CD14-positive monocyte (primary cell): Measurements from ENCODE around the gene RILPL1. TPM values are rescaled to one million over a fixed set of nuclear protein-coding genes. Genes with fewer than 3 reads are reported as not detected.
"Not testable (repeated sequence)": the region's sequence is repeated elsewhere in the genome, so short reads cannot be mapped to it uniquely, and the experiment has no call there.

Experiments
- DNase-seq, 3 donors: peaks; one replicate each; pipeline ENCODE4 v3.0.0-alpha.2; 2011 to 2022
- H2AFZ ChIP-seq: 2 replicates; pipeline ENCODE4 v1.6.0; 2012; ENCODE audit warnings: mild to moderate bottlenecking, low read depth, low read length, inconsistent platforms; ENCODE audit not compliant: insufficient read depth, poor library complexity, severe bottlenecking
- H3K27ac ChIP-seq, 2 donors: 1 replicate in 1 of 2; 2 replicates in 1 of 2; pipeline ENCODE4 v1.5.1; 2012 to 2013; ENCODE audit warnings: low read length in 2 of 2, control low read depth in 1 of 2, inconsistent platforms in 1 of 2, low read depth in 1 of 2, mild to moderate bottlenecking in 1 of 2
- H3K27me3 ChIP-seq, 2 donors: one replicate each; pipeline versions ENCODE4 v1.6.0 to v1.6.1; 2011 to 2013; ENCODE audit warnings: low read length in 2 of 2; ENCODE audit not compliant: control insufficient read depth in 2 of 2, insufficient read depth in 2 of 2
- H3K36me3 ChIP-seq, 2 donors: replicated peaks in 1 of 2; 1 replicate in 1 of 2; 2 replicates in 1 of 2; pipeline versions ENCODE4 v1.5.1 to v1.6.1; 2012 to 2013; ENCODE audit warnings: low read length in 2 of 2, control low read depth in 1 of 2, inconsistent platforms in 1 of 2, mild to moderate bottlenecking in 1 of 2; ENCODE audit not compliant: insufficient read depth in 2 of 2, control insufficient read depth in 1 of 2
- H3K4me1 ChIP-seq, 2 donors: 1 replicate in 1 of 2; 2 replicates in 1 of 2; pipeline versions ENCODE4 v1.5.1 to v1.6.1; 2012 to 2013; ENCODE audit warnings: low read length in 2 of 2, control low read depth in 1 of 2, inconsistent platforms in 1 of 2, mild to moderate bottlenecking in 1 of 2, moderate library complexity in 1 of 2; ENCODE audit not compliant: insufficient read depth in 2 of 2, control insufficient read depth in 1 of 2
- H3K4me2 ChIP-seq: replicated peaks from 2 replicates; pipeline ENCODE3; 2012; ENCODE audit warnings: low read length, moderate library complexity, mild to moderate bottlenecking; ENCODE audit not compliant: poor library complexity, severe bottlenecking; ENCODE audit errors: extremely low read depth
- H3K4me3 ChIP-seq, 3 experiments: fragments of 200-600 bp in 1 of 3; sonication (generic) in 1 of 3; replicated peaks in 1 of 3; 1 replicate in 2 of 3; 2 replicates in 1 of 3; pipeline ENCODE4 v1.5.1; 2011 to 2013; ENCODE audit warnings: low read length in 3 of 3, mild to moderate bottlenecking in 3 of 3, control low read depth in 2 of 3, low read depth in 2 of 3, inconsistent platforms in 1 of 3, moderate library complexity in 1 of 3
- H3K79me2 ChIP-seq: 2 replicates; pipeline ENCODE4 v1.6.0; 2012; ENCODE audit warnings: mild to moderate bottlenecking, control low read depth, inconsistent platforms, low read length, moderate library complexity; ENCODE audit not compliant: insufficient read depth
- H3K9ac ChIP-seq: 2 replicates; pipeline ENCODE4 v1.6.0; 2017; ENCODE audit warnings: low read length, mild to moderate bottlenecking; ENCODE audit not compliant: insufficient read depth, poor library complexity, severe bottlenecking
- H3K9me3 ChIP-seq, 2 donors: replicated peaks in 1 of 2; 1 replicate in 1 of 2; 2 replicates in 1 of 2; pipeline versions ENCODE4 v1.5.1 to v1.6.1; 2012 to 2013; ENCODE audit warnings: low read length in 2 of 2, control low read depth in 1 of 2; ENCODE audit not compliant: control insufficient read depth in 1 of 2, insufficient read depth in 1 of 2
- H4K20me1 ChIP-seq: 2 replicates; pipeline ENCODE4 v1.6.0; 2012; ENCODE audit warnings: mild to moderate bottlenecking, low read length, control low read depth, moderate library complexity; ENCODE audit not compliant: insufficient read depth
- H3K27ac Mint-ChIP-seq, 7 donors: one replicate each; pipeline ENCODE4 v1.8.0; 2020; ENCODE audit warnings: mild to moderate bottlenecking in 7 of 7, mixed read lengths in 7 of 7, moderate library complexity in 6 of 7, inconsistent platforms in 2 of 7
- H3K27me3 Mint-ChIP-seq, 3 donors: one replicate each; pipeline ENCODE4 v1.8.0; 2021 to 2022; ENCODE audit warnings: low read depth in 3 of 3, mild to moderate bottlenecking in 3 of 3, mixed read lengths in 3 of 3, moderate library complexity in 3 of 3, inconsistent platforms in 1 of 3
- H3K36me3 Mint-ChIP-seq, 2 donors: one replicate each; pipeline ENCODE4 v1.8.0; 2020; ENCODE audit warnings: mixed read lengths in 2 of 2, inconsistent platforms in 1 of 2, mild to moderate bottlenecking in 1 of 2
- H3K4me1 Mint-ChIP-seq: one replicate; pipeline ENCODE4 v1.8.0; 2020; ENCODE audit warnings: mild to moderate bottlenecking, mixed read lengths
- H3K4me3 Mint-ChIP-seq, 2 donors: one replicate each; pipeline ENCODE4 v1.8.0; 2020; ENCODE audit warnings: mild to moderate bottlenecking in 2 of 2, mixed read lengths in 2 of 2, moderate library complexity in 1 of 2
- H3K9me3 Mint-ChIP-seq, 7 donors: one replicate each; pipeline ENCODE4 v1.8.0; 2020 to 2022; ENCODE audit warnings: mixed read lengths in 7 of 7, mild to moderate bottlenecking in 6 of 7, moderate library complexity in 6 of 7, inconsistent platforms in 2 of 7
- WGBS: methylation state at CpG from one replicate; pipeline ENCODE4 v1.1.5; 2013; ENCODE audit warnings: missing lambda C conversion rate; ENCODE audit not compliant: insufficient coverage; 5-methylcytosine and 5-hydroxymethylcytosine counted together
- intact Hi-C, 2 donors: fragments of 100-400 bp; cut with micrococcal nuclease; formaldehyde crosslinking; loops; one replicate each; pipeline versions ENCODE4 v1.15.0 to v1.15.1; 2023
- polyA plus RNA-seq, 3 donors: library from polyadenylated mRNA; depleted of rRNA in 1 of 3; unstranded in 2 of 3; stranded (reverse) in 1 of 3; fragments of 300-500 nt in 2 of 3; fragments of >200 nt in 1 of 3; fragmentation: Illumina TruSeq in 2 of 3; gene quantifications; 1 replicate in 2 of 3; 2 replicates in 1 of 3; pipeline ENCODE4 v1.2.3, GENCODE V29; 2012 to 2021
- TF ChIP-seq, protein P1 (sequence below): fragments of 200-600 bp; IDR thresholded peaks from one replicate; pipeline ENCODE4 v1.8.0; 2022; ENCODE audit warnings: antibody characterized with exemption, mild to moderate bottlenecking

The RILPL1 gene
- polyA plus RNA-seq, 3 donors: 1.2 TPM; not detected in 2

DNA sequence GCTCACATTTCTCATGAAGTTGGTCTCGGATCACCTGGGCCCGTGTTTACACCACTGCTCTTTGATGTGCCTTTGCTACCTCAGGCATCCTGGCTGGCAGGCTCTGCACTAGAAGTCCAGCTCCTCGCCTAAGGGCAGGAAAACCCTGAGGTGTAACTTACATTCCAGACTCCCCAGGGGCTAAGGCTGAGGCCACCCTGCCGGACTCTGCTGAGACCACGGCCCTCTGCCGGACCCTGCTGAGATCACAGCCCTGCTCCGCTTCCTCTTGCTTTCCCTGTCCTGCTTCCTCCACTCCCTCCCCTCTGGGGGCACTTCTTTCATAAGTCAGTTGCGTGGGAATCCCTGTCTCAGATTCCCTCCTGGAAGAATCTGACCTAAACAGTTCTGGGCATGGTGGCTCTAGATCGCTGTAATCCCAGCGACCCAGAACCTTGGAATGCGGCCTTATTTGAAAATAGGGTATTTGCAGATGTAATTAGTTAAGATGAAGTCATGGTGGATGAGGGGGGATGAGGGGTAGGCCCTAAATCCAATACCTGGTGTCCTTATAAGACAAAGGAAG, 17.2 kb downstream of the RILPL1 start:
- no peak overlapping the region for H3K4me3 ChIP-seq
- no peaks in the 10 kb centered on the region for H3K4me1 ChIP-seq
- TF ChIP-seq, protein P1, sequence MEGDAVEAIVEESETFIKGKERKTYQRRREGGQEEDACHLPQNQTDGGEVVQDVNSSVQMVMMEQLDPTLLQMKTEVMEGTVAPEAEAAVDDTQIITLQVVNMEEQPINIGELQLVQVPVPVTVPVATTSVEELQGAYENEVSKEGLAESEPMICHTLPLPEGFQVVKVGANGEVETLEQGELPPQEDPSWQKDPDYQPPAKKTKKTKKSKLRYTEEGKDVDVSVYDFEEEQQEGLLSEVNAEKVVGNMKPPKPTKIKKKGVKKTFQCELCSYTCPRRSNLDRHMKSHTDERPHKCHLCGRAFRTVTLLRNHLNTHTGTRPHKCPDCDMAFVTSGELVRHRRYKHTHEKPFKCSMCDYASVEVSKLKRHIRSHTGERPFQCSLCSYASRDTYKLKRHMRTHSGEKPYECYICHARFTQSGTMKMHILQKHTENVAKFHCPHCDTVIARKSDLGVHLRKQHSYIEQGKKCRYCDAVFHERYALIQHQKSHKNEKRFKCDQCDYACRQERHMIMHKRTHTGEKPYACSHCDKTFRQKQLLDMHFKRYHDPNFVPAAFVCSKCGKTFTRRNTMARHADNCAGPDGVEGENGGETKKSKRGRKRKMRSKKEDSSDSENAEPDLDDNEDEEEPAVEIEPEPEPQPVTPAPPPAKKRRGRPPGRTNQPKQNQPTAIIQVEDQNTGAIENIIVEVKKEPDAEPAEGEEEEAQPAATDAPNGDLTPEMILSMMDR: no peak
- no peaks in the 10 kb centered on the region for H3K9me3 ChIP-seq
- intact Hi-C loops: no loop called here
- peaks cover 4 to 10% of the 10 kb centered on the region in 2 donors for H3K36me3 Mint-ChIP-seq
- H4K20me1 ChIP-seq: no peaks in the 10 kb centered on the region
- H3K79me2 ChIP-seq: no peaks in the 10 kb centered on the region
- H3K9ac ChIP-seq: no peak overlapping the region
- peak overlapping the region in 2 of 7 donors; percentile 48 to 54 for H3K27ac Mint-ChIP-seq
- H3K27ac ChIP-seq: no peak overlapping the region
- H2AFZ ChIP-seq: no peak overlapping the region
- H3K27me3 ChIP-seq: no peaks in the 10 kb centered on the region
- H3K4me1 Mint-ChIP-seq: no peaks in the 10 kb centered on the region
- H3K9me3 Mint-ChIP-seq: no peaks in the 10 kb centered on the region
- peaks cover 0 to 9% (median 6%) of the 10 kb centered on the region in 3 donors for H3K27me3 Mint-ChIP-seq
- WGBS: 96% methylated on average over 10 of the region's 11 CpGs
- no peak overlapping the region for H3K4me3 Mint-ChIP-seq
- no peak for DNase-seq
- no peaks in the 10 kb centered on the region for H3K36me3 ChIP-seq
- no peak overlapping the region for H3K4me2 ChIP-seq

DNA sequence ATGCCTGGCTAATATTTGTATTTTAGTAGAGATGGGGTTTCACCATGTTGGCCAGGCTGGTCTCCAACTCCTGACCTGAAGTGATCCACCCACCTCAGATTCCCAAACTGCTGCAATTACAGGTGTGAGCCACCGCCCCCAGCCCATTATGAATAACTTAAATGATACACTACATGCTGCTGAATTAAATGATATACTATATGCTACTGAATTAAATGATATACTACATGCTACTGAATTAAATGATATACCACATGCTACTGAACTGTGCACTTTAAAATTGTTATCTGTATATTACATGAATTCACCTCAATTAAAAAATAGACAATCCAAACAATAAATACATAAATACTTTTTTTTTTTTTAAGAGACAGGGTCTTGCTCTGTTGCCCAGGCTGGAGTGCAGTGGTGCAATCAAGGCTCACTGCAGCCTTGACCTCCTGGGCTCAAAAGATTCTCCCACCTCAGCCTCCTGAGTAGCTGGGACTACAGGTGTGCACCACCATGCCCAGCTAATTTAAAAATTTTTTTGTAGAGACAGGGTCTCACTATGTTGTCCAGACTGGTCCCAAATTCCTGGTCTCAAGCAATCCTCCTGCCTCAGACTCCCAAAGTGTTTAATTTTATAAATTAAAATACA, 18.8 kb downstream of the RILPL1 start:
- H3K4me1 Mint-ChIP-seq: not testable (repeated sequence)

More for the DNA sequence above, 18.8 kb downstream of the RILPL1 start:
- H3K4me3 Mint-ChIP-seq, H3K36me3 ChIP-seq, H3K4me3 ChIP-seq, H3K27ac ChIP-seq, H3K36me3 Mint-ChIP-seq, DNase-seq, H3K27ac Mint-ChIP-seq, H3K9me3 ChIP-seq, H3K9ac ChIP-seq, H3K4me1 ChIP-seq, H3K27me3 ChIP-seq, H3K9me3 Mint-ChIP-seq, H3K4me2 ChIP-seq, H2AFZ ChIP-seq, H3K27me3 Mint-ChIP-seq, intact Hi-C loops, H4K20me1 ChIP-seq, H3K79me2 ChIP-seq: not testable (repeated sequence)
- no CpG with 5 or more reads among the region's 1 CpG for WGBS
